Cardiac muscle cell (in vitro differentiated cells and primary cell): Measurements from ENCODE around the gene NAALADL2. TPM values are rescaled to one million over a fixed set of nuclear protein-coding genes. Genes with fewer than 3 reads are reported as not detected.

Experiments
- DNase-seq, 2 donors: peaks; one replicate each; pipeline versions ENCODE4 v3.0.0 to v3.0.0-alpha.2; 2010 to 2017; ENCODE audit warnings: low read depth in 1 of 2, low spot score in 1 of 2
- H3K27ac ChIP-seq: fragments of 200-600 bp; sonication (generic); 2 replicates; pipeline ENCODE4 v1.5.1; 2016
- H3K27me3 ChIP-seq: fragments of 200-600 bp; sonication (generic); 2 replicates; pipeline ENCODE4 v1.6.0; 2016; ENCODE audit warnings: control low read depth
- H3K36me3 ChIP-seq: fragments of 200-600 bp; sonication (generic); 2 replicates; pipeline ENCODE4 v1.5.1; 2016; ENCODE audit warnings: control low read depth
- H3K4me1 ChIP-seq: fragments of 200-600 bp; sonication (generic); 2 replicates; pipeline ENCODE4 v1.8.1; 2017; ENCODE audit warnings: low read depth, mild to moderate bottlenecking, mixed run types
- H3K4me3 ChIP-seq: fragments of 200-600 bp; sonication (generic); 2 replicates; pipeline ENCODE4 v1.5.1; 2016; ENCODE audit warnings: mild to moderate bottlenecking
- H3K9me3 ChIP-seq: fragments of 200-600 bp; sonication (generic); 2 replicates; pipeline ENCODE4 v1.5.1; 2017; ENCODE audit warnings: low read depth, mild to moderate bottlenecking, control low read depth
- CTCF ChIP-seq: IDR thresholded peaks from 2 replicates; pipeline ENCODE4 v1.5.1; 2012; ENCODE audit warnings: low read depth, mild to moderate bottlenecking, low read length
- polyA plus RNA-seq: library from polyadenylated mRNA; unstranded; fragments of >200 nt; fragmentation: Nextera tagmentation; extraction: Ambion mirVana; gene quantifications from 2 replicates; pipeline ENCODE4 v1.2.1, GENCODE V29; 2016
- total RNA-seq: library from RNA; depleted of rRNA; stranded (reverse); fragments of >200 nt; gene quantifications from 2 replicates; pipeline ENCODE4 v1.2.3, GENCODE V29; 2016

Gene NAALADL2
- total and polyA plus RNA-seq, 2 experiments from 2014 or later = 2.4 to 3.8 TPM

DNA sequence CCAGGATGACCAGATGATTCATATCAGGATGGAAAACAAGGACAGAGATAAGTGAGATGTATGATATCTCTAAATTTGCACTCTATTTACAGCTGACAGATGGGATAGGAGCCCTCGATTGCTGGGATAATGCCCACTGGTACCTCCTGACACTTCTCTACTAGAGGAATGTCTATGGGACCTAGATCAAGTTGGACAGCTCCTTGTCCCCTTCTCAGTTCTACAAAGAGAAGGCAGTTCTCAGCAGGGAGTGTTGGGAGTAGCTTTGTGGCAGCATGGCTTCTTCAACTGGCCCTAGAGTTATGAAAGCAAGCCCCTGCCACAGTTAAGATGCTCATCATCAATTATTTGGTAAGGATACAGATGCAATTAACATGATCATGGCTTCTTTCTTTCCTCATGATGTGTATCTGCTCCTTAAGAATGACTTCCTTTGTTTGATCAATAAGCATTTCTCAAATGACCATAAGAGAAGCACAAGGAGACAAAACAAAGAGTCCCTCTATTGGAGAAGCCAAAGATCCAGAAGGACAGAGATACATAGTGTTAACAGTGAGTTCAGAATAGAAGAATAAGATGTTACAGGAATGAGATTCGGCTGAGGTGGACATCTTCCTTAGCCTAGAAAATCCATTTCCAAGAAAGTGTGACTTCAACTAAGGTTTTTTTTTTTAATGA, 481.3 kb downstream of the NAALADL2 start:
- Histone ChIP-seq H3K4me1 (no peaks in the 10 kb centered on the region), H3K9me3 (no peaks in the 10 kb centered on the region), H3K36me3 (no peaks in the 10 kb centered on the region), H3K27me3 (no peaks in the 10 kb centered on the region), H3K4me3 (no peak overlapping the region), H3K27ac (no peak overlapping the region)
- DNase-seq = no peak
- no peak for TF ChIP-seq CTCF

- no peak overlapping the region for H3K27ac ChIP-seq
- no peak for TF ChIP-seq CTCF
- H3K36me3 ChIP-seq = no peaks in the 10 kb centered on the region
- no peaks in the 10 kb centered on the region for H3K4me1 ChIP-seq
- peak in 1 of 2 donors; percentile 17 for DNase-seq
- no peaks in the 10 kb centered on the region for H3K27me3 ChIP-seq
- H3K4me3 ChIP-seq = no peak overlapping the region
- H3K9me3 ChIP-seq = no peaks in the 10 kb centered on the region
These were observed 483.1 kb downstream of the NAALADL2 start for GRCh38 chr3:175342196-175342595.

DNA sequence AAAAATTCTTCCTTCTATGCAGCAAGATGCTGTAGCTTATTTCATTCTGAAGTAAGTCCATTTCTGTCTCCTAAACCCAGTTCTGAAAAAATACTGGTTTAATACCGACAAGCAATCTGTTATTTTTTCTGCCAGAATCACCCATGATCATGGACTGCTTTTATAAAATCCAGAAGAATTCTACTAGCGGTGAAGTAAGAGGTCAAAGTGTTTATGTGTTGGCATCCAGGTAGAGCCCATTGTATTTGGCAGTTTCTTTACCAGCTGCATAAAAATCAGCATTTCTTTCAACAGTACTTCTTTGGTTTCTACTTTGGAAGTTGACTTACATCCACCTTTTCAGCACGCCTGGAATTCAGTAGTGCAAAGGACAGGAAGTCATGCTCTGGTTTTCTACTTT, 484.8 kb downstream of the NAALADL2 start:
- no peaks in the 10 kb centered on the region for H3K27me3 ChIP-seq
- DNase-seq = no peak
- H3K36me3 ChIP-seq = no peaks in the 10 kb centered on the region
- H3K27ac ChIP-seq = no peak overlapping the region
- no peak for TF ChIP-seq CTCF
- H3K9me3 ChIP-seq = no peaks in the 10 kb centered on the region
- no peak overlapping the region for H3K4me3 ChIP-seq
- H3K4me1 ChIP-seq = no peaks in the 10 kb centered on the region

DNA sequence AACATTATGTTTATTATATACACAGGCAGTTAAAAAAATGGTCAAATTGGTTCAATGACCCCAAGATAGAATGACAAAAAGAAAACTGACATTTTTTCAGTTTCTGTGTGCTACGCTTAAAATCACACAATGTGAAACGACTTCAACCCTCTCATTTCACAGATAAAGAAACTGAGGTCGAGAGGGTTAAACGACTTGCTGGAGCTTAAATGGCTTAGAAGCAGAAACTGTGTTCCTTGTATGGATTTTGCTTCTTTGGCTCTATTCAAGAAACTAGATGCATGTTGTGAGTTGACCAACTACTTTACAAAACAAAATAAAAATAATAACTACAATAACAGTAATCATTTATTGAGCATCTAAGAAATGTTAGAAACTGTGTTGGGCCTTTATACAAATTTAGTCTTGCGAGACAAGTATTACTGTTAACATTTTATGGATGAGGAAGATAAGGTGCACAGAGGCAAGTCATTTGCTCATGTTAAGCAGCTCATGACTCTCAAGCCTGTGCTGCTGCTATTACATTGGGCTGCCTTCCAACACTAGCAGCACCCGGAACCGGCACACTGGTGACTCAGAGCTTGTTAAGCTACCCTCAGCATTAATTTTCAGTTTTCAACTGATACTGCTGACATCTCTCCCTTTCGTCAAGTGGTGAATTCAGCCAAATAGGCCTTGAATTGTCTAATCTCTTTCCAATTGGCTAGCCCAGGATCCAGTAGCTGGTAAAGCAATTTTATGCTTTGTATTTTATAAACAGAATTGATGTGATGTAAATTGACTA, 487.6 kb downstream of the NAALADL2 start:
- no peaks in the 10 kb centered on the region for H3K4me1 ChIP-seq
- TF ChIP-seq CTCF = no peak

GRCh38 chr3:175349168-175349567, 490.0 kb downstream of the NAALADL2 start:
- Histone ChIP-seq H3K27ac (no peak overlapping the region), H3K4me1 (no peaks in the 10 kb centered on the region), H3K27me3 (no peaks in the 10 kb centered on the region), H3K36me3 (no peaks in the 10 kb centered on the region), H3K4me3 (no peak overlapping the region), H3K9me3 (no peaks in the 10 kb centered on the region)
- DNase-seq = no peak
- TF ChIP-seq CTCF = no peak

More for the DNA sequence above, 487.6 kb downstream of the NAALADL2 start:
- Histone ChIP-seq H3K4me3 (no peak overlapping the region), H3K27me3 (no peaks in the 10 kb centered on the region), H3K27ac (no peak overlapping the region), H3K36me3 (no peaks in the 10 kb centered on the region), H3K9me3 (no peaks in the 10 kb centered on the region)
- DNase-seq = peak in 1 of 2 donors; percentile 96
